Mesodermal cell (in vitro differentiated cells): ENCODE measurements around the gene ARPC3.
"Not testable (repeated sequence)": the region's sequence is repeated elsewhere in the genome, so short reads cannot be mapped to it uniquely, and the experiment has no call there.

Experiments
- H3K27ac ChIP-seq: 2 replicates; pipeline ENCODE4 v1.7.0; 2013; ENCODE audit warnings: mild to moderate bottlenecking, low read depth, low read length, moderate library complexity; ENCODE audit not compliant: severe bottlenecking
- H3K36me3 ChIP-seq: 2 replicates; pipeline ENCODE4 v1.7.1; 2013; ENCODE audit warnings: mild to moderate bottlenecking, low read length, moderate library complexity; ENCODE audit not compliant: control insufficient read depth, insufficient read depth
- H3K4me1 ChIP-seq: one replicate; pipeline ENCODE4 v1.7.1; 2013; ENCODE audit warnings: mild to moderate bottlenecking, low read length; ENCODE audit not compliant: insufficient read depth, control insufficient read depth, poor library complexity, severe bottlenecking
- H3K4me3 ChIP-seq: 2 replicates; pipeline ENCODE4 v1.7.0; 2013; ENCODE audit warnings: low read length, control low read depth, mild to moderate bottlenecking; ENCODE audit not compliant: insufficient read depth, poor library complexity, severe bottlenecking; ENCODE audit errors: extremely low read depth
- H3K9me3 ChIP-seq: 2 replicates; pipeline ENCODE4 v1.7.1; 2013; ENCODE audit warnings: mild to moderate bottlenecking, low read length, moderate library complexity; ENCODE audit not compliant: control insufficient read depth
- WGBS, 2 experiments: methylation state at CpG; one replicate each; pipeline ENCODE4 v1.1.5; 2013; ENCODE audit warnings: missing lambda C conversion rate in 2 of 2; ENCODE audit not compliant: insufficient coverage in 2 of 2; 5-methylcytosine and 5-hydroxymethylcytosine counted together

The ARPC3 gene

DNA sequence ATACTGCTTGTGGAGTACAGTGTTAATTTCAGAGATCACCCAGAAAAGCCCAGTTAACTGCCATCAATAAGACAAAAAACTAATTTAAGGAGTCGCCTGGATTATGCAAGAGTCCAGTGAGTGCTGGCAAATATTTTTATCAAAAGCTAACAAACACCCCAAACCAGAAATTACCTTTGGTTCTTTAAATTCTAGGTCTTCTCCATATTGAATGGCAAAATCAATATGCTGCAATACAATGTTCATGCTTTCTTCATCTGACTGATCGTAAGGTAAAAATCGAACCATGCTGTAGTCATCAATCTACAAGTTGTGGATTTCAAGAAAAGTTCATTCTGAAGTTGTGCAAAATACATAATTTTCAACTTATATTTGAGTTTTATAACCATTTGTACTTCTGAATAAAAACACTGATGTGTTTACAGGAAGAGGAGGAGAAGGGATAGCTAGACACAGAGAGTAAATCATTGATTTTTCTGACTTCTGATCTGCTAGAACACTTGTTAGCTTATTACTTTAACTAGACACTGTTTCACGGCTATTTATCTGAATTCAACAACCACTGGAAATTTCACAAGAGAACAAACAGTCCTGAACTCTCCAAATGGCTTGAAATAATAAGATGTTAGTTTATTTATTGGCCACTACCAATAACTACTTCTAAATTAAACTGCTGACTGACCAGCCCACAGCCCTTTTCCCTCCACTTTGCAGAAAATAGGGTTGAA lies 3.6 kb upstream of the ARPC3 start:
- Histone ChIP-seq H3K36me3 (peaks cover 65% of the 10 kb centered on the region), H3K4me1 (no peaks in the 10 kb centered on the region), H3K4me3 (no peak overlapping the region), H3K27ac (no peak overlapping the region), H3K9me3 (no peaks in the 10 kb centered on the region)
- WGBS, 2 experiments, result 95 to 100% methylated on average over 3 of the region's 4 CpGs

DNA sequence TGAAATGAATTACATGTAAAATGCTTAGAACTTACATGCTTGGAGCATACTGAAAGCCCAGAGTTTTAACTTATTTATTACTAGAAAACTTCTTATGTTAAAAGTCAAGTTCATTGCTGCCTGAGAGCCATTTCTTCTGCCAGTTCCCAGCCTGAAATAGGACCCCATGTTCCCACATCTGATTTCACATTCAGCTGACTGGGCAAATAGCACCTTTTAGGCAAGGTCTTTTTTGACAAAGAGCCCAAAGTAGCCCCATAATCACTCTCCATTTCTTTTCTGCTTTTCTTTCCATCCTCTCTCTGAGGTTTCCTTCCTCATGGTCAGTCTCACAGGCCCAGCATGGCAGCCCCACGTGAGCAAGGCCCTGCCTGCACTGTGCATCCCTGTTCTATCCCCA lies 1.1 kb upstream of the ARPC3 start:
- no peak overlapping the region for H3K4me3 ChIP-seq
- no peaks in the 10 kb centered on the region for H3K9me3 ChIP-seq
- 100% methylated on average over 1 of the region's 1 CpG for WGBS, 2 experiments
- H3K4me1 ChIP-seq, result no peaks in the 10 kb centered on the region
- peaks cover 68% of the 10 kb centered on the region for H3K36me3 ChIP-seq
- H3K27ac ChIP-seq, result no peak overlapping the region

DNA sequence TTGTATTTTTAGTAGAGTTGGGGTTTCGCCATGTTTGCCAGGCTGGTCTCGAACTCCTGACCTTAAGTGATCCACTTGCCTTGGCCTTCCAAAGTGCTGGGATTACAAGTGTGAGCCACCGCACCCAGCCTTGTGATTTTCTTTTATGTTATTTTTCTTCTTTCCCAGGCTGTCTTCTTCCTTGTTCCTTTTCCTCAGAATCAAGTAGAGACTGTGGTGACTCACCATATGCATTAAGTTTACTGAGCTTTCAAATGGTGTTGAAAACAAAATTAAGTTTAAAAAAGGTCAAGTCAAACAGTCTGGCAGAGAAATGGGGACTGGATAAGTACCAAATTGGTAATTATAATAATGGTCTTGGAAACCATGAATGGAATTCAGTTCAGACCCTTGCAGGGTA lies 5.7 kb downstream of the ARPC3 start:
- Histone ChIP-seq H3K4me1 (no peaks in the 10 kb centered on the region), H3K27ac (no peak overlapping the region), H3K4me3 (no peak overlapping the region), H3K9me3 (no peaks in the 10 kb centered on the region), H3K36me3 (peaks cover 89% of the 10 kb centered on the region)
- WGBS, 2 experiments, result 88 to 100% methylated on average over 2 of the region's 3 CpGs

DNA sequence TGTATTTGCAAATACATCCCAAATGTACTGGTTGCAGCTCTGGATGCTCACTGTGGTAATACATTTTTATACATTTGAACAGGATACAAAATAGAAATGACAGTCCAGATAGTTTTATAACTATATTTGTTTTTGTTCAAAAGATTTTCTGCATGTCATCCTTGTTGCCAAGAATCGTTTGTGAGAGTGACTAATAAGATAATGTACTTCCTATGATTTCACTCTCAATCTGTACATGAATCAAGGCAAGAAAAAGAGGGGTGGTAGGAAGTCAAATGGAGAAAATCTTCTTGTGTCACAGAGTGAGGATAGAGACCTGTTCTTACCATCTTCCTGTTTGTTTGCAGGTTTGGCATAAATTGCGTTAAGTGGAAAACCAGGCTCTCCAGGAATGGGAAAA lies 13.9 kb downstream of the ARPC3 start:
- Histone ChIP-seq H3K36me3 (peaks cover 71% of the 10 kb centered on the region), H3K4me1 (no peaks in the 10 kb centered on the region), H3K9me3 (no peaks in the 10 kb centered on the region), H3K4me3 (no peak overlapping the region), H3K27ac (no peak overlapping the region)
- WGBS, 2 experiments, result no CpG with 5 or more reads among the region's 2 CpGs

DNA sequence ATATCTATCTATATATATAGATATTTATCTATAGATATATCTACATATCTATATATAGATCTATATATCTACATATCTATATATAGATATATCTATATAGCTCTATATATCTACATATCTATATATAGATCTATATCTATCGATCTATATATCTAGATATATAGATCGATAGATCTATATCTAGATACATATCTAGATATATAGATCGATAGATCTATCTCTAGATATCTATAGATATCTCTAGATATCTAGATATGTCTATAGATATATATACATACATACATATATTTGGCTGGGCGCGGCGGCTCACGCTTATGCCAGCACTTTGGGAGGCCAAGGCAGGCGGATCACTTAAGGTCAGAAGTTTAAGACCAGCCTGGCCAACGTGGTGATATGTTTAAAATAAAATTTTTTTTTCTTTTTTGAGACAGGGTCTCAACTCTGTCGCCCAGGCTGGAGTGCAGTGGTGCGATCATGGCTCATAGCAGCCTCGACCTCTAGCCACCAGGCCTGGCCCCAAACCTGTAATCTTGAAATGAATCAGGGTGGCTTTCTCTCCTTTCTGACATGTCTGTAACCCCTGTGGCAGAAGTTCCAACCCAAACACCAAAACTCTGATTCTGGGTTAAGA lies 18.1 kb downstream of the ARPC3 start:
- peak overlapping the region; percentile 39 for H3K4me3 ChIP-seq
- H3K27ac ChIP-seq, result no peak overlapping the region
- WGBS, 2 experiments, result 80 to 91% methylated on average over 1 to 3 of the region's 12 CpGs
- H3K36me3 ChIP-seq, result peaks cover 30% of the 10 kb centered on the region
- H3K4me1 ChIP-seq, result no peaks in the 10 kb centered on the region
- no peaks in the 10 kb centered on the region for H3K9me3 ChIP-seq

DNA sequence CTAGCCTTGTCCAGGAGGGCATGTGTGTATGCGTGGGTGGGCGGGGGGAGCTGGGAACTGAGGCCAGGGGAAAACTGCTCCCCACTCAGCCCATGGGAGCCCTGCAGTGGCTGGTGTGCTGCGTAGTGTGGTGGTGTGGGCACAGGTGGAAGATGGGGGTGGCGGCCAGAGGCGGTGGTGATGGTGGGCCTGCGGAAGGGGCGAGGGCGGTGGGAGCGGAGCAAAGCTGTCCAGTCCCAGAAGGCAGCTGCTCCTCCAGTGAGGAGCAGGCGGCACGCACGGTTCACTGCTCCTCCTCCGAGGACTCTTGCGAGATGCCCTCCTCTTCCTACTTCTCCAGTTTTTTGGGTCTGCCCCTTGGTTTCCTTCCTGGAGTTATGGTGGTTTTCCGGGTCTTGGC lies 20.5 kb downstream of the ARPC3 start:
- H3K9me3 ChIP-seq, H3K4me3 ChIP-seq, H3K27ac ChIP-seq, H3K36me3 ChIP-seq, H3K4me1 ChIP-seq: not testable (repeated sequence)
- WGBS, 2 experiments, result 92 to 95% methylated on average over 13 of the region's 15 CpGs

DNA sequence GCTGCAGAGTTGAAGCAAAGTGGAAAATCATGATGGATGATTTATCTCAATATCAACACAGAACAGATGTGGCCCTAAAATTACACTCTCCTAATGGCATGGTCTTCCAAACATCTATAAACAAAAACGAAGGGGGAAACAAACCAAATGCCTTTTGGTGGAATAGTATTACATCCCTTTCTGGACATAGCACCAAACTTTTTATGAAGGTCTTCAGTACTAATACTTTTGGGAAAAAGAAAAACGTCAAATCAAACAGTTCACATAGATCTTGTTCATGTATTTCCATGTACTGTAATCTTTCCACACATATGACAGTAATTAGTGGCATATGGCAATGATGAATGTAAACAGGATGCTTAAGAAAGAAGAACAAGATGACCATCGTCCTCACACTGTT lies 23.7 kb downstream of the ARPC3 start:
- Histone ChIP-seq H3K27ac (no peak overlapping the region), H3K4me1 (no peaks in the 10 kb centered on the region), H3K9me3 (no peaks in the 10 kb centered on the region), H3K36me3 (no peaks in the 10 kb centered on the region), H3K4me3 (no peak overlapping the region)
- WGBS, 2 experiments, result 77 to 100% methylated on average over 1 of the region's 3 CpGs

DNA sequence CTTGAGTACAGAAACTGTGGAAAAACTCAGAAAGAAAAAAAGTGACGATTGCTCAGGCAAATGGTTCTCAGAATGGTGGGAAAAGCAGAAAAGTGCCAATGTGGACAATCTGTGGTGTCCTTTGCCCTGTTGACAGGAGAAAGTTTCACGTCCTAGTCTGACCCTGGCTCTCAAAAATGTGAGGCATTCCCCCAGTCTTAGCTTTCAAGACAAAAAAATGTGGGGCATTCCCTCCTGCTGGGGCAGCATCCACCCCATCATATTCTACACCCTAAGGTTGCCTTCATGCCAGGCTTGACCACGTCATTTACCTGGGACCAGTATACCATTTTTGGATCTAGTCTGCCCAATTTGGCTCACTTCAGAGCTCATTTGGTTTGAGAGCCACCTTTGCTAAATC lies 25.9 kb downstream of the ARPC3 start:
- Histone ChIP-seq H3K27ac (no peak overlapping the region), H3K4me3 (no peak overlapping the region), H3K36me3 (no peaks in the 10 kb centered on the region), H3K9me3 (no peaks in the 10 kb centered on the region), H3K4me1 (no peaks in the 10 kb centered on the region)
- 72 to 85% methylated on average over 3 of the region's 3 CpGs for WGBS, 2 experiments

DNA sequence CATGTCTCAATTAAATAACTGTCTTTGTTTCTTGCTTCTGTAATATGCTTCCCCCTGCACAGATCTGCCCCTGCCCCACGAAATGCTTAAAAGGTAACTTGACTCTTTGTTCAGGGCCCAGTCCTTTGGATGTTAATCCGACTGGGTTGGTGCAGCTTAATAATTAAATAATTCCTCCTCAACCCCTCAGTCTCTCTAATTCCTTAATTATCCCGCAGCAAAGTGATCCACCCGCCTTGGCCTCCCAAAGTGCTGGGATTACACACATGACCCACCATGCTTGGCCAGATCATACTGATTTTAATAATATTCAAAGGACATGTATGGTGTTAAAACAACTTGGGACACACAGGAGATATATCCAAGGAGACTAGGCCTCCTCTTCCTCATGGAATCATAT lies 28.4 kb downstream of the ARPC3 start:
- WGBS, 2 experiments, result 83 to 88% methylated on average over 3 of the region's 4 CpGs
- Histone ChIP-seq H3K36me3 (no peaks in the 10 kb centered on the region), H3K9me3 (no peaks in the 10 kb centered on the region), H3K27ac (no peak overlapping the region), H3K4me1 (no peaks in the 10 kb centered on the region), H3K4me3 (no peak overlapping the region)

DNA sequence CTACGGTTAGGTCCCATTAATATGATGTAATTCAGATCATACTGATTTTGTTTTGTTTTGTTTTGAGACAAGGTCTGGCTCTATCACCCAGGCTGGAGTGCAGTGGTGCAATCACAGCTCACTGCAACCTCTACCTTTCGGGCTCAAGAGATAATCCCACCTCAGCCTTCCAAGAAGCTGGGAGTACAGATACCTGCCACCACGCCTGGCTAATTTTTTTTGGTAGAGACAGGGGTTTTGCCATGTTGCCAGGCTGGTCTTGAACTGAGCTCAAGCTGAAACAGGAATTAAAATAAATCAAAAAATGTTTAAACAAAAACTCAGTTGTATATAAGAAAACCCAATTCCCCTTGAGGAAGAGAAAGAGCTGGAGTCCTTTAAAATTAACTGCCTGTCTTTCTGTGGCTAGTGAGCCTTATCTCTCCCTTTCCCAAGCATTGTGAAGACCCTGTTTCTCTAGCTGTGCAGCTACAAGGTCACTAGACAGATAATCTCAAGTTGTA lies 28.9 kb downstream of the ARPC3 start:
- Histone ChIP-seq H3K4me1 (no peaks in the 10 kb centered on the region), H3K27ac (no peak overlapping the region), H3K4me3 (no peak overlapping the region), H3K36me3 (no peaks in the 10 kb centered on the region), H3K9me3 (no peaks in the 10 kb centered on the region)
- no CpG with 5 or more reads among the region's 3 CpGs for WGBS, 2 experiments

DNA sequence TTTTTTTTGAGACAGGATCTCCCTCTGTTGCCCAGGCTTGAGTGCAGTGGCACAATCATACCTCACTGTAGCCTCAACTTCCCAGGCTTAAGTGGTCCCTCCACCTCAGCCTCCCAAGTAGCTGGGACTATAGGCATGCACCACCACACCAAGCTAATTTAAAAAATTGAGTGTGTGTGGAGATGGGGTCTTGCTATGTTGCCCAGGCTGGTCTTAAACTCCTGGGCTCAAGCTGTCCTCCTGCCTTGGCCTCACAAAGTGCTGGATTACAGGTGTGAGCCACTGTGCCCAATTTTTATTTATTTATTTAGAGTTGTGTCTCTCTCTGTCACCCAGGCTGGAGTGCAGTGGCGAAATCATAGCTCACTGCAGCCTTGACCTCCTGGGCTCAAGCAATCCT lies 29.5 kb downstream of the ARPC3 start:
- not testable (repeated sequence) for H3K4me1 ChIP-seq, H3K27ac ChIP-seq, H3K4me3 ChIP-seq, H3K9me3 ChIP-seq, H3K36me3 ChIP-seq
- 100% methylated on average over 1 of the region's 1 CpG for WGBS, 2 experiments
